Measurements from ENCODE around the gene IPCEF1. TPM values are rescaled to one million over a fixed set of nuclear protein-coding genes. Genes with fewer than 3 reads are reported as not detected.

The IPCEF1 gene
- total and polyA plus RNA-seq, 2 donors (not counting 1 experiment from before 2014, with no cell fraction given), result 0.03 to 0.33 TPM

DNA sequence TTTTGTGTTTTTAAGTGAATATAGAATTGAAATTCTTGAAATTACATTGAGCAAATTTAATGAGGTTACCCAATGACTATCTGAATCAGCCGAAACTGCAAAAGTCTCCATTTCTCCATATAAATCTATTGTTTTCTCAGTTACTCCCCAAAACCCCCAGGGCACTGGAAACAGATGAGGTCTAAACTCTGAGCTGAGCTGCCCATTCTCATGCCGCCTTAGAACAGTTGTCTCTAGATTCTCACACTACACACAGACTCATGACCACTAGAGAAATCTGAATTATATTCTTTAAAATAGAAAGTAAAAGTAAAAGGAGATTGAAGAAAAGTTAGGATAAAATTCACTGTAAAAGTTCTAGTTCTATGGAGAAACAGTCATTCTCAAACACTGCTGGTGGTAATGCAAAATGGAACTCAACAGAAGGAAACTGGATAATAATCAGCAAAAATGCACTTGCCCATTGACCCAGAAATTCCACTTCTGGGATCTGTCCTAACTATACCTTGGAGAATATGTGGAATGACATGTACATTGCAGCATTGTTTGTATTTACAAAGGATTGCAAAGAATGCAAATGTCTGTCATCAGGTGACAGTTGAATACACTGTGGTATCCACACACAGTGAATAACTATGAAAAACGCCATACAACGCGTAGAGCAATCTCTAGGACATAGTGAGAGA lies 125.5 kb downstream of the IPCEF1 start:
- Histone ChIP-seq H3K9me3 (ENCODE audit: control insufficient read depth, insufficient read depth, low read depth, low read length) (no peaks in the 10 kb centered on the region), H3K36me3 (ENCODE audit: control insufficient read depth, insufficient read depth, low read length) (no peaks in the 10 kb centered on the region), H3K27me3 (ENCODE audit: control insufficient read depth, insufficient read depth, low read length) (no peaks in the 10 kb centered on the region), H4K20me1 (ENCODE audit: control insufficient read depth, extremely low read depth, insufficient read depth, low read length) (no peaks in the 10 kb centered on the region), H3K4me1 (ENCODE audit: control insufficient read depth, extremely low read depth, insufficient read depth, low read length) (no peaks in the 10 kb centered on the region), H2AFZ (ENCODE audit: low read length) (no peak overlapping the region), H3K4me3 (replicated peaks in 1 of 4; ENCODE audit: control extremely low read depth in 1 of 4, insufficient read depth in 1 of 4, low read depth in 3 of 4, low read length in 4 of 4) (no peak overlapping the region), H3K27ac (ENCODE audit: insufficient read depth, low read length) (no peak overlapping the region), H3K79me2 (ENCODE audit: control insufficient read depth, insufficient read depth, low read length) (no peaks in the 10 kb centered on the region), H3K4me2 (ENCODE audit: extremely low read depth, insufficient read depth, low read length) (no peak overlapping the region), H3K9ac (ENCODE audit: insufficient read depth, low read length) (no peak overlapping the region)
- TF ChIP-seq EZH2 (IDR thresholded peaks at IDR 0.05; ENCODE audit: low read length, missing control alignments) (no peak), CTCF (conservative IDR thresholded peaks at IDR 0.05 in 1 of 2, IDR thresholded peaks at IDR 0.05 in 1 of 2; ENCODE audit: low read depth in 1 of 2, low read length in 2 of 2) (no peak)
- no peak for DNase-seq (ENCODE audit: low read depth in 2 of 2)

- Histone ChIP-seq H3K9me3 (ENCODE audit: control insufficient read depth, insufficient read depth, low read depth, low read length) (no peaks in the 10 kb centered on the region), H3K9ac (ENCODE audit: insufficient read depth, low read length) (no peak overlapping the region), H4K20me1 (ENCODE audit: control insufficient read depth, extremely low read depth, insufficient read depth, low read length) (no peaks in the 10 kb centered on the region), H3K4me2 (ENCODE audit: extremely low read depth, insufficient read depth, low read length) (no peak overlapping the region), H3K4me1 (ENCODE audit: control insufficient read depth, extremely low read depth, insufficient read depth, low read length) (no peaks in the 10 kb centered on the region), H3K79me2 (ENCODE audit: control insufficient read depth, insufficient read depth, low read length) (no peaks in the 10 kb centered on the region), H2AFZ (ENCODE audit: low read length) (no peak overlapping the region), H3K36me3 (ENCODE audit: control insufficient read depth, insufficient read depth, low read length) (no peaks in the 10 kb centered on the region), H3K27ac (ENCODE audit: insufficient read depth, low read length) (no peak overlapping the region), H3K27me3 (ENCODE audit: control insufficient read depth, insufficient read depth, low read length) (no peaks in the 10 kb centered on the region), H3K4me3 (replicated peaks in 1 of 4; ENCODE audit: control extremely low read depth in 1 of 4, insufficient read depth in 1 of 4, low read depth in 3 of 4, low read length in 4 of 4) (no peak overlapping the region)
- no peak for DNase-seq (ENCODE audit: low read depth in 2 of 2)
- TF ChIP-seq CTCF (conservative IDR thresholded peaks at IDR 0.05 in 1 of 2, IDR thresholded peaks at IDR 0.05 in 1 of 2; ENCODE audit: low read depth in 1 of 2, low read length in 2 of 2), result no peak
- no peak for TF ChIP-seq EZH2 (IDR thresholded peaks at IDR 0.05; ENCODE audit: low read length, missing control alignments)
These were observed 126.2 kb downstream of the IPCEF1 start for GRCh38 chr6:154230393-154230792.

DNA sequence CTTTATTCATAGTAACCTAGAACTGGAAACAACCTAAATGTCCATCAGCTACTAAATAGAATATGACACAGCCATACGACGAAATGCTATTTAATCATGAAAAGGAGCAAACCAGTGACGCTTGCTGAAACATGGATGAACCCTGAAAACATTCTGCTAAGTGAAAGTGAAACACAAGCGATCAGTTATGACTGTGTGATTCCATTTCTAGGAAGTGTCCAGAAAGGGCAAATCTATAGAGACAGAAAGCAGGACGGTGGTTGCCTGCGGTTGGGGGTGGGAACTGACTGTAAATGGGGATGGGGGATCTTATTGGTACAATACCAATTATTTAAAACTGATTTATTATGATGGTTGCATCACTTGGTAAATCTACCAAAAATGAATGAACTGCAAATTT lies 126.8 kb downstream of the IPCEF1 start:
- Histone ChIP-seq H3K36me3 (ENCODE audit: control insufficient read depth, insufficient read depth, low read length) (no peaks in the 10 kb centered on the region), H3K4me2 (ENCODE audit: extremely low read depth, insufficient read depth, low read length) (no peak overlapping the region), H3K9ac (ENCODE audit: insufficient read depth, low read length) (no peak overlapping the region), H2AFZ (ENCODE audit: low read length) (no peak overlapping the region), H3K9me3 (ENCODE audit: control insufficient read depth, insufficient read depth, low read depth, low read length) (no peaks in the 10 kb centered on the region), H4K20me1 (ENCODE audit: control insufficient read depth, extremely low read depth, insufficient read depth, low read length) (no peaks in the 10 kb centered on the region), H3K27ac (ENCODE audit: insufficient read depth, low read length) (no peak overlapping the region), H3K4me1 (ENCODE audit: control insufficient read depth, extremely low read depth, insufficient read depth, low read length) (no peaks in the 10 kb centered on the region), H3K79me2 (ENCODE audit: control insufficient read depth, insufficient read depth, low read length) (no peaks in the 10 kb centered on the region), H3K27me3 (ENCODE audit: control insufficient read depth, insufficient read depth, low read length) (no peaks in the 10 kb centered on the region), H3K4me3 (replicated peaks in 1 of 4; ENCODE audit: control extremely low read depth in 1 of 4, insufficient read depth in 1 of 4, low read depth in 3 of 4, low read length in 4 of 4) (no peak overlapping the region)
- no peak for DNase-seq (ENCODE audit: low read depth in 2 of 2)
- TF ChIP-seq EZH2 (IDR thresholded peaks at IDR 0.05; ENCODE audit: low read length, missing control alignments) (no peak), CTCF (conservative IDR thresholded peaks at IDR 0.05 in 1 of 2, IDR thresholded peaks at IDR 0.05 in 1 of 2; ENCODE audit: low read depth in 1 of 2, low read length in 2 of 2) (no peak)

All from fibroblast of lung (primary cell).